ENCODE measurements around the gene HIVEP2. TPM values are rescaled to one million over a fixed set of nuclear protein-coding genes. Genes with fewer than 3 reads are reported as not detected.

HIVEP2 gene
- total and polyA plus RNA-seq, 2 donors (not counting 3 experiments of a cell fraction or from before 2014, with no cell fraction given): 1.3 to 4.7 TPM

DNA sequence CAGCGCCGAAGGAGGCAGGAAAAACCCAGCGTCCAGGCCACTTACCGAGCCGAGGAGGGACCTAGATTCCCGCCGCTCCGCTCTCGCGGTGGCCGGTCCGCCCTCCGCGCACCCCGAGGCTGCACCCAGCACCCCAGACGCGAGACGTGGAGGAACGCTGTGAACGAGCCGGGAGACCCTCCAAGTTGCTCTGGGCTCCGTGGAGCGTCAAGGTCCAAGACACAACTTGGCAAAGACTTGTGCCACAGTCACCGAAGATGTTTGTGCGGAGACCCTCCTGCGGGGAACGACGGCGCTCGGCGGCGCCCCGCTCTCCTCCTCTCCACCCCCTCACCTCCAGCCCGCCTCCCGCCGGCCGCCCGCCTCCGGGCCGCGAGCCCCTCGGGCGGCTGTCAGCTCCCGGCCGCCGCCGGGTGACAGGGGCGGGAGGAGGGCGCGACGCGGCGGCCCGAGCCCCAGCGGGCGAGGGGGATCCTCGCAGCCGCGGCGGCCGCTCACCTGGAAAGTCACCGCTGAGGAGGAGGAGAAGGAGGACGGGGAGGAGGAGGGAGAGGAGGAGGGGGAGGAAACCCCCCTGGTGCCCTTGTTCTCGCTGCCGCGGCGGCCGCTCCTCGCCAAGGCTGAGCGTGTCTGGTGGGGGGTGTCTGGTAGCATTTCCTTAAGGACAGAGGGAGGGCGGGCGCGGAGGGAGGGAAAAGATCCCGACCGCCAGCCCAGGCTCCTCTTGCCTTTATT is 637 bp upstream of the HIVEP2 start:
- dilution Hi-C loops (cut with MboI; ENCODE audit: extremely low pct_ligation_motif_present, low sequenced_read_pairs): no loop called here
- TF ChIP-seq, protein P1, sequence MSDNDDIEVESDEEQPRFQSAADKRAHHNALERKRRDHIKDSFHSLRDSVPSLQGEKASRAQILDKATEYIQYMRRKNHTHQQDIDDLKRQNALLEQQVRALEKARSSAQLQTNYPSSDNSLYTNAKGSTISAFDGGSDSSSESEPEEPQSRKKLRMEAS (IDR thresholded peaks at IDR 0.05; ENCODE audit: insufficient read depth, insufficient read length): no peak
- TF ChIP-seq, protein P2, sequence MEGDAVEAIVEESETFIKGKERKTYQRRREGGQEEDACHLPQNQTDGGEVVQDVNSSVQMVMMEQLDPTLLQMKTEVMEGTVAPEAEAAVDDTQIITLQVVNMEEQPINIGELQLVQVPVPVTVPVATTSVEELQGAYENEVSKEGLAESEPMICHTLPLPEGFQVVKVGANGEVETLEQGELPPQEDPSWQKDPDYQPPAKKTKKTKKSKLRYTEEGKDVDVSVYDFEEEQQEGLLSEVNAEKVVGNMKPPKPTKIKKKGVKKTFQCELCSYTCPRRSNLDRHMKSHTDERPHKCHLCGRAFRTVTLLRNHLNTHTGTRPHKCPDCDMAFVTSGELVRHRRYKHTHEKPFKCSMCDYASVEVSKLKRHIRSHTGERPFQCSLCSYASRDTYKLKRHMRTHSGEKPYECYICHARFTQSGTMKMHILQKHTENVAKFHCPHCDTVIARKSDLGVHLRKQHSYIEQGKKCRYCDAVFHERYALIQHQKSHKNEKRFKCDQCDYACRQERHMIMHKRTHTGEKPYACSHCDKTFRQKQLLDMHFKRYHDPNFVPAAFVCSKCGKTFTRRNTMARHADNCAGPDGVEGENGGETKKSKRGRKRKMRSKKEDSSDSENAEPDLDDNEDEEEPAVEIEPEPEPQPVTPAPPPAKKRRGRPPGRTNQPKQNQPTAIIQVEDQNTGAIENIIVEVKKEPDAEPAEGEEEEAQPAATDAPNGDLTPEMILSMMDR (IDR thresholded peaks at IDR 0.05; ENCODE audit: extremely low read depth in 1 of 2, insufficient read depth in 1 of 2, low read depth in 1 of 2, low read length in 2 of 2): no peak
- TF ChIP-seq GATA2 (IDR thresholded peaks at IDR 0.05; ENCODE audit: insufficient read depth, insufficient read length, low read depth, low read length) (no peak), JUN (IDR thresholded peaks at IDR 0.05; ENCODE audit: borderline replicate concordance, insufficient read depth, insufficient read length, low read depth) (no peak), POLR2A (IDR thresholded peaks at IDR 0.05; ENCODE audit: low read depth, low read length) (no peak), POLR2AphosphoS5 (IDR thresholded peaks at IDR 0.05; ENCODE audit: insufficient read depth, low read depth, low read length) (no peak)
- Histone ChIP-seq H3K4me1 (ENCODE audit: control insufficient read depth, extremely low read depth, insufficient read depth, low read length) (peaks cover 25% of the 10 kb centered on the region), H3K36me3 (ENCODE audit: control insufficient read depth in 2 of 2, extremely low read depth in 1 of 2, insufficient read depth in 2 of 2, low read length in 2 of 2) (no peaks in the 10 kb centered on the region), H4K20me1 (replicated peaks; ENCODE audit: control insufficient read depth, extremely low read depth, insufficient read depth, low read length) (no peaks in the 10 kb centered on the region), H3K9me3 (replicated peaks; ENCODE audit: control insufficient read depth, insufficient read depth, low read length) (no peaks in the 10 kb centered on the region), H2AFZ (ENCODE audit: low read depth, low read length) (peak overlapping the region; percentile 80), H3K9ac (replicated peaks; ENCODE audit: extremely low read depth, insufficient read depth, low read length) (peak overlapping the region; percentile 96), H3K27ac (ENCODE audit: insufficient read depth, low read depth, low read length) (peak overlapping the region; percentile 85), H3K4me3 (replicated peaks in 1 of 3; ENCODE audit: insufficient read depth in 1 of 3, low read depth in 1 of 3, low read length in 3 of 3) (peak overlapping the region; percentile 58 to 91 (median 71)), H3K79me2 (ENCODE audit: control insufficient read depth, insufficient read depth, low read length) (no peaks in the 10 kb centered on the region), H3K27me3 (ENCODE audit: control insufficient read depth in 2 of 2, insufficient read depth in 2 of 2, low read length in 2 of 2) (no peaks in the 10 kb centered on the region), H3K4me2 (ENCODE audit: insufficient read depth, low read length) (peak overlapping the region; percentile 49), H3K9me1 (replicated peaks; ENCODE audit: control insufficient read depth, extremely low read depth, insufficient read depth, low read length) (no peaks in the 10 kb centered on the region)
- DNase-seq (ENCODE audit: low read depth, low spot score) (no peak), FAIRE-seq (no peak)
- intact Hi-C loops (cut with micrococcal nuclease): loop anchor here (1.0 to 10.0 kb wide), 14 partner anchors 18 to 801 kb away; partner anchors contain the start of genes ADAT2, AIG1, NMBR and PEX3
- BruUV-seq (replicated peaks): TSS peak; percentile 50
- POLR2A ChIA-PET: interaction anchor here (0.9 kb wide), 1 partner anchor 60 kb away, joined by 3 read pairs; no protein-coding TSS in a partner anchor
- CTCF ChIA-PET: interaction anchor here (1.0 to 1.4 kb wide), 6 partner anchors 19 to 481 kb away, joined by 3 to 6 read pairs (median 4); no protein-coding TSS in a partner anchor
